ENCODE data around the gene HS6ST1. TPM values are rescaled to one million over a fixed set of nuclear protein-coding genes. Genes with fewer than 3 reads are reported as not detected.
A peak's percentile ranks its signal among the peaks of the same experiment; 100 is the strongest.

HS6ST1 gene
- total RNA-seq, 1 experiment from 2014 or later, result 63.3 TPM

- BruUV-seq (replicated peaks), result no TSS peak
- CTCF ChIA-PET, result no interaction called here
- DNase-seq (ENCODE audit: low spot score), result peak; percentile 49
Measured at GRCh38 chr2:128347701-128348539, 29.3 kb upstream of the HS6ST1 start.

GRCh38 chr2:128347171-128347558 is 28.5 kb upstream of the HS6ST1 start:
- TF ChIP-seq CTCF (conservative IDR thresholded peaks at IDR 0.05; ENCODE audit: low read depth, low read length) (no peak), EZH2 (IDR thresholded peaks at IDR 0.05; ENCODE audit: borderline replicate concordance, low read depth, low read length, poor library complexity, severe bottlenecking) (no peak)
- Histone ChIP-seq H3K27me3 (replicated peaks; ENCODE audit: insufficient read depth, low read depth, low read length, poor library complexity) (no peaks in the 10 kb centered on the region), H3K36me3 (ENCODE audit: insufficient read depth, low read length, poor library complexity, severe bottlenecking) (no peaks in the 10 kb centered on the region), H3K4me3 (ENCODE audit: low read depth, low read length, poor library complexity, severe bottlenecking) (no peak overlapping the region), H3K27ac (ENCODE audit: low read depth, low read length, poor library complexity, severe bottlenecking) (no peak overlapping the region), H3K4me1 (ENCODE audit: insufficient read depth, low read length, poor library complexity, severe bottlenecking) (no peaks in the 10 kb centered on the region), H3K9me3 (ENCODE audit: low read depth, low read length, poor library complexity, severe bottlenecking) (peaks cover 6% of the 10 kb centered on the region)
- BruUV-seq (replicated peaks), result no TSS peak
- DNase-seq (ENCODE audit: low spot score), result no peak
- intact Hi-C loops (cut with micrococcal nuclease; ENCODE audit: unreplicated experiment), result no loop called here
- ChIA-PET CTCF (no interaction called here), POLR2A (ENCODE audit: low non-redundant PET) (no interaction called here)

More at GRCh38 chr2:128347701-128348539, 29.3 kb upstream of the HS6ST1 start:
- H3K4me1 ChIP-seq (ENCODE audit: insufficient read depth, low read length, poor library complexity, severe bottlenecking), result no peaks in the 10 kb centered on the region
- H3K36me3 ChIP-seq (ENCODE audit: insufficient read depth, low read length, poor library complexity, severe bottlenecking), result no peaks in the 10 kb centered on the region
- H3K4me3 ChIP-seq (ENCODE audit: low read depth, low read length, poor library complexity, severe bottlenecking), result no peak overlapping the region
- POLR2A ChIA-PET (ENCODE audit: low non-redundant PET), result no interaction called here
- peaks cover 6% of the 10 kb centered on the region for H3K9me3 ChIP-seq (ENCODE audit: low read depth, low read length, poor library complexity, severe bottlenecking)
- H3K27me3 ChIP-seq (replicated peaks; ENCODE audit: insufficient read depth, low read depth, low read length, poor library complexity), result no peaks in the 10 kb centered on the region
- no peak for TF ChIP-seq CTCF (conservative IDR thresholded peaks at IDR 0.05; ENCODE audit: low read depth, low read length)
- no peak for TF ChIP-seq EZH2 (IDR thresholded peaks at IDR 0.05; ENCODE audit: borderline replicate concordance, low read depth, low read length, poor library complexity, severe bottlenecking)
- H3K27ac ChIP-seq (ENCODE audit: low read depth, low read length, poor library complexity, severe bottlenecking), result no peak overlapping the region
- intact Hi-C loops (cut with micrococcal nuclease; ENCODE audit: unreplicated experiment), result no loop called here

GRCh38 chr2:128346291-128347170 is 27.9 kb upstream of the HS6ST1 start:
- H3K36me3 ChIP-seq (ENCODE audit: insufficient read depth, low read length, poor library complexity, severe bottlenecking), result no peaks in the 10 kb centered on the region
- H3K27me3 ChIP-seq (replicated peaks; ENCODE audit: insufficient read depth, low read depth, low read length, poor library complexity), result no peaks in the 10 kb centered on the region
- H3K4me1 ChIP-seq (ENCODE audit: insufficient read depth, low read length, poor library complexity, severe bottlenecking), result no peaks in the 10 kb centered on the region
- CTCF ChIA-PET, result no interaction called here
- TF ChIP-seq EZH2 (IDR thresholded peaks at IDR 0.05; ENCODE audit: borderline replicate concordance, low read depth, low read length, poor library complexity, severe bottlenecking) (no peak), CTCF (conservative IDR thresholded peaks at IDR 0.05; ENCODE audit: low read depth, low read length) (no peak)
- H3K27ac ChIP-seq (ENCODE audit: low read depth, low read length, poor library complexity, severe bottlenecking), result no peak overlapping the region
- intact Hi-C loops (cut with micrococcal nuclease; ENCODE audit: unreplicated experiment), result no loop called here
- no peak overlapping the region for H3K4me3 ChIP-seq (ENCODE audit: low read depth, low read length, poor library complexity, severe bottlenecking)
- POLR2A ChIA-PET (ENCODE audit: low non-redundant PET), result no interaction called here
- DNase-seq (ENCODE audit: low spot score), result no peak
- H3K9me3 ChIP-seq (ENCODE audit: low read depth, low read length, poor library complexity, severe bottlenecking), result peaks cover 1% of the 10 kb centered on the region
- BruUV-seq (replicated peaks), result no TSS peak

All from A673 (cell line).